ENCODE data around the gene ADCY5.
"Not testable (repeated sequence)": the region's sequence is repeated elsewhere in the genome, so short reads cannot be mapped to it uniquely, and the experiment has no call there.

DNA sequence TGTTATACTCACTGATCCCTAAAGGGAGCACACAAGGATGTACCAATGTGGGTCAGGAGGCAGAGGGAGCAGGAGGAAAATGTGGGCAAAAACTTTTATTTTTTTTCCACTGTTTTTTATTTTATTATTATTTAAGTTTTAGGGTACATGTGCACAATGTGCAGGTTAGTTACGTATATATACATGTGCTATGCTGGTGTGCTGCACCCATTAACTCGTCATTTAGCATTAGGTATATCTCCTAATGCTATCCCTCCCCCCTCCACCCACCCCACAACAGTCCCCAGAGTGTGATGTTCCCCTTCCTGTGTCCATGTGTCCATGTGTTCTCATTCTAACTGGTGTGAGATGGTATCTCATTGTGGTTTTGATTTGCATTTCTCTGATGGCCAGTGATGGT lies 209.7 kb downstream of the ADCY5 start:
- not testable (repeated sequence) for TF ChIP-seq CTCF (conservative IDR thresholded peaks at IDR 0.05); ZFX (IDR thresholded peaks at IDR 0.05)
